ENCODE measurements around the gene SYS1.

SYS1 gene

DNA sequence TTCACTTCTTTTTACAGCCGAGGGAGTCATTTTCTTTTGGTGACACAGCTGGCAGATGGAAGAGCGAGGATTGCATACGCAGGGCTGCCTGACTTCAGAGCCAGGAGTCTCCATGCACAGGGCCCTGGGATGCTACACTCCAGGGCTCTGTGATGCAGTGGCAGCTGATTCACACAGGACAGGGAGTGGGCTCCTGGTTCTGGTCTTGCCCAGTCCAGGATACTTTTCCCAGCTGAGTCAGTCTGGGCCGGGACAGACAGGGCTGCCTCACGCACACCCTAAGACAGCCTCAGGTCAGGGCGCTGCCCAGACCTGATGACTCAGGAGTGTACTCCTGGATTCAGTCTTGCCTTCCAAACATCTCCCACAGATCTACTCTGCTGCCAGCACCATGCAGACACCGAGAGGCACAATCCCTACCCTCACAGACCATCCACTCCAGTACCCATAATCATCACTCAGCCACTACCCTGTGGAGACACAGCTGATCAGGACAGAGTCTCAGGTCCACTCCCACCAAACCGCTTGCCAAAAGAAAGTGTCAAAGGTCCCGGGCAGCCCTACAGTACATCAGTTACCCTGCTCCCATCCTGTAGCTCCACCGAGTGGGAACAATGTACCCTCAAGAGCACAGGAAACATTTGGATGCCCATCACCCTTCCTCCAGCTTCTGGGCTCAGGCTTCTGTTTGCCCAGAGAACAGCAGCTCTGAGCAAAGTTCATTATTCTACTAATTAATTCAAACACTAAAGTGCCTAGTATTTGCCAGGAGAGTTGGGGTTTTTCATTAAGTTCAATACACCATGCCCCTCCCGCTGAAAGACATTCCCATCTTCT is 26.2 kb upstream of the SYS1 start:
- H3K4me3 Mint-ChIP-seq: no peak overlapping the region
- H3K9me3 Mint-ChIP-seq: no peaks in the 10 kb centered on the region
- no peaks in the 10 kb centered on the region for H3K36me3 Mint-ChIP-seq
- H3K27ac Mint-ChIP-seq: no peak overlapping the region
- no peaks in the 10 kb centered on the region for H3K27me3 Mint-ChIP-seq
- no peaks in the 10 kb centered on the region for H3K4me1 Mint-ChIP-seq

DNA sequence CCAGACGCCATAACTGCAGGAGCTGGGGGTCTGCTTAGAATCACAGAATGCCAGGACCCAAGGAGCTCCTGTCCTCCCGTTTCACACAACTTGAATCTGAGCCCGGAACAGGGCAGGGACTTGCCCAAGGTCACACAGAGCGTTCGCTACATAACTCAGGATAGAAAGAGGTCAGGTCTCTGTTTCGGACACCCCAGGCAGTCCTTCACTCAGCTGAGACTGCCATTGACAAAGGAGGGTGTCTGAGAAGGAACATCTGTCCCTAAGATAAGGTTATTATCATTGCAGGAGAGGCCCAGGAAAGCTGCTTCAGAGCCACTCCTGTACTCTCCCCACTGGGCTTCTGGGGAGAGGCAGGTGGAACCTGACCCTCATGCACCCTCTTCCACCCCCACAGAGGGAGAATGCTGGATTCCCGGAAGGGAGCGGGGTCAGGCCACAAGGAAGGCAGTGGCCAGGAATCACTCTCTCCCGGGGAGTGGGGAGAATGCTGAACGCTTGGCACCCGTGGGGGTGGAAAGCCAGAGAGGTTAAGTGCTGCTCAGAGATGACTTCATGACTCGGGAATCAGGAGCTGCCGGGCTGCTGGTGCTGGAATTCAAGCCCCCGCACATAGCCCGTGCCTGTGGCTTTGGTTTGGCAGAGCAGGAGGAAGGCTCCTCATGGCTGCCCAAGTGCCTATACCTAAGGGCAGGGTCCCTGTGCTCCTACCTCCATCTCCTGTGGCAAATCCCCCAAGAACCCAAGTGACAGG is 25.4 kb upstream of the SYS1 start:
- H3K36me3 Mint-ChIP-seq: no peaks in the 10 kb centered on the region
- H3K27me3 Mint-ChIP-seq: no peaks in the 10 kb centered on the region
- H3K27ac Mint-ChIP-seq: no peak overlapping the region
- H3K4me3 Mint-ChIP-seq: no peak overlapping the region
- no peaks in the 10 kb centered on the region for H3K4me1 Mint-ChIP-seq
- no peaks in the 10 kb centered on the region for H3K9me3 Mint-ChIP-seq

DNA sequence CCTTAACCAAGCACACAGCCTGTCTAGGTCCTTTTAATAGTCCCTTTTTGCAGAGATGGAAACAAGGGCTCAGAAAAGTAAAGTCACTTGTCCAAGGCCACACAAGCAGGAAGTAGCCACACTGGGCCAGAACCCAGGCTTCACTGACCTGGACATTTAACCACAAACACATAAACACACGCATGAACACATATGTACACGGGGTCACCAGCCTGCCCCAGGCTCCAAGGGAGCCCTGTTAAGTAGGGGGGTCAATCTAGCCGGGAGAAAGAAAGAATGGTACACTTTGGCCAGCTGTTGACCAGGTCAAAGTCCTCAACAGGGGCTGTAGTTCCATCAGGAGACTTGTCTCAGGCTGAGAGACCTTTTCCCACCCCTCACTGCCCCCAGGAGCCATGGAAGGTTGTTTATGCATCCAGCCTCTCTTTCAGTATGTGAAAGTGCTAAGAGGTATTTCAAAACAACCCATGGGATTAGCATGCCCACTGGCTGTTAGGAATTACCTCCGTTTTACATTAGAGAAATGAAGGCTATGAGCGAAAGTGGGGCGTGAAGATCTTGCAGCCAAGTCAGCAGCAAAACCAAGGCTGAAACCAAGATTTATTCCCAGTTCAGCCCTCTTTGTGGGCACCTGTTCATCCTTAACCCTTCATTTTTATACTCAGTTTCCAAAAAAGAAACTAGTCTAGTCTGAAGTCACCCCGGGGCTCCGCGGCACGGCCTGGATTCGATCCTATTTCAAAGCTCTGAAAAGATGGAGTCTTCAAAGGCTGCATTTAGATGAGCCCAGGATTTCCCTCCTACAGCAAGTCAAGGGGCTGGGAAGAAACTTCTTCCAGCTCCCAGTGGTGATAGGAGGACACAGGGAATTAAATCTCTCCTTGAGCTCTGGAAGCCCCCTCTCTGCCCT is 24.6 kb upstream of the SYS1 start:
- H3K4me3 Mint-ChIP-seq: no peak overlapping the region
- H3K4me1 Mint-ChIP-seq: no peaks in the 10 kb centered on the region
- H3K9me3 Mint-ChIP-seq: no peaks in the 10 kb centered on the region
- H3K27ac Mint-ChIP-seq: no peak overlapping the region
- H3K36me3 Mint-ChIP-seq: no peaks in the 10 kb centered on the region
- H3K27me3 Mint-ChIP-seq: no peaks in the 10 kb centered on the region

DNA sequence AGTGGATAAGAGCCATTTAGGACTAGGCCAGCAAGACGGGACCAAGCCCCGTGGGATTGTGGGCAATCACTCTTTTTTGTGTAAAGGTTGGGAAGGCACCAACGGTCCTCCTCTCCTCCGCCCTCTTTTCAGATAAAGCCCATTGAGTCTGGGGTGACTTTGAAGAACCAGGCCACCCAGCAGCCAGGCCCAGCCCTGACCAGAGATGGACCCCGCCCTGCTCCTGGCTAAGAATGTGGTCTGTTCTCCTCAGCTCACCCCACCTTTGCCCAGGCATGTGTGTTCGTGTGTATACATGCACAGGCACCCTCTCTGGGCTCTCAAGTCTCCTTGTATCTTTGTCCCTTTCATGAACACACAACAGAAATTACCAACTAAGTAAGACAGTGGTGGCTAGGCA is 23.9 kb upstream of the SYS1 start:
- Mint-ChIP-seq H3K4me3 (no peak overlapping the region), H3K36me3 (no peaks in the 10 kb centered on the region), H3K9me3 (no peaks in the 10 kb centered on the region), H3K27me3 (no peaks in the 10 kb centered on the region), H3K27ac (no peak overlapping the region), H3K4me1 (no peaks in the 10 kb centered on the region)

DNA sequence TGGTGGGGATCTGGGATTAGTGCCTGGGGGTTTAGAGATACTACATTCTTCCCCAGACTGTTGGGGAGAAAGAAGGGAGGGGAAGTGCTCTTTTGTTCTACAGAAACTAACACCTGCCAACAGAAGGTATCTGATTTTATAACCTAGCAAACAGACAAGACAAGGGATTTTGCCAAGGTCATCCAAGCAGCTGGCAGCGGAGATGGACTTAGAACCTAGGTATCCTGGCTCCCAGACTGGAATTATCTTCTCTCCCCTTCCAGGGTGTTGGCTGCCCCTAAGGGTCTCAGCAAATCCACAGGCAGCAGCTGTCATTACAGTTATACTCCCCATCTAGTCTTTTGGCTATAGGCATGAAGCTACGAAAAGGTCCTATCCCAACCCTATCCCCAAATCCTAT is 23.2 kb upstream of the SYS1 start:
- no peaks in the 10 kb centered on the region for H3K4me1 Mint-ChIP-seq
- no peaks in the 10 kb centered on the region for H3K9me3 Mint-ChIP-seq
- no peak overlapping the region for H3K4me3 Mint-ChIP-seq
- no peaks in the 10 kb centered on the region for H3K36me3 Mint-ChIP-seq
- H3K27ac Mint-ChIP-seq: no peak overlapping the region
- peaks cover under 1% of the 10 kb centered on the region for H3K27me3 Mint-ChIP-seq

DNA sequence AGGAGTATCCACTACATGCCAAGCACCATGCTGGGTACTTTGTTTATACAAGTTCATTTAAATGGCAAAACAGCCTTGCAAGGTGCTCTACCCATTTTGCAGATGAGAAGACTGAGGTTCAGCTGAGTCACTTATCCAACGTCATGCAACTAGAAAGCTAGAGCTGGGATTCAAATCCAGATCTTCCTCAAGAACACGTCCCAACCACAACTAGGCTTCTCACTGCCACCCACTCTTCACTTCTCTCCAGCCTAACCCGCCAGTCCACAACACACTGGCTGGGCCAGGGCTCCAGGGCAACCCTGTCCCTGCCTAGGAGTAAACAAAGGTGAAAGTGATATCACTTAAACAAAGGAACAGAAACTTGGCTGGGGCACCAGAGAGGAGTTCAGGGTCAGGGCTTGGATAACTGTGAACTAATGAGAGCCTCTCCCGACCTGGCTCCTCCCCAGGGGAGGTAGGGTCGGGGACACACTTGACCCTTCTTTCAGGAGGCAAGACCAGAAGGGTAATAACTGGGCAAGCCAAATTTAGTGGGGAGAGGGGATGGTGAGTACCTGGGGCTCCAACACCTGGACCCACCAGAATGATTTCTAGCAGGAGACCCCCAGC is 22.6 kb upstream of the SYS1 start:
- H3K4me3 Mint-ChIP-seq: no peak overlapping the region
- peaks cover 4% of the 10 kb centered on the region for H3K27me3 Mint-ChIP-seq
- no peak overlapping the region for H3K27ac Mint-ChIP-seq
- H3K9me3 Mint-ChIP-seq: no peaks in the 10 kb centered on the region
- no peaks in the 10 kb centered on the region for H3K4me1 Mint-ChIP-seq
- H3K36me3 Mint-ChIP-seq: no peaks in the 10 kb centered on the region

DNA sequence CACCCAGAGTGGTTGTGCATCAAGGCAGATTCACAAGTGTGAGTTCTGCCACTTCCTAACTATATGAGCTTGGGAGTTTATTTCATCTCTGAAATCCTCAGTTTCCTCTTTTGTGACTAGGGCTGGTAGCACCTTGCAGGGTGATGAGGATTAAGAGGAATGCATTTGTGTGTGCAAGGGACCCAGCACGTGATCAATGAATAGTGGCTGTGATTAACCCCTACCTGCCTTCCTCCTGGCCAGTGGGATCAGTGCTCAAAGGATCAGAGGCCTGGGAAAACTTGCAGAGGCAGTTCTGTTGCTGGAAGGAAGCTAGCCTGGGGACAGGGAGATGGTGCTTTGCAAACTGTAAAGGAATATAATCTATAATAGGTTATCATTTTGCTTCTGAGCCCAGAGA is 22.0 kb upstream of the SYS1 start:
- H3K27me3 Mint-ChIP-seq: peaks cover 4% of the 10 kb centered on the region
- no peaks in the 10 kb centered on the region for H3K9me3 Mint-ChIP-seq
- no peak overlapping the region for H3K4me3 Mint-ChIP-seq
- no peaks in the 10 kb centered on the region for H3K36me3 Mint-ChIP-seq
- H3K4me1 Mint-ChIP-seq: no peaks in the 10 kb centered on the region
- no peak overlapping the region for H3K27ac Mint-ChIP-seq

DNA sequence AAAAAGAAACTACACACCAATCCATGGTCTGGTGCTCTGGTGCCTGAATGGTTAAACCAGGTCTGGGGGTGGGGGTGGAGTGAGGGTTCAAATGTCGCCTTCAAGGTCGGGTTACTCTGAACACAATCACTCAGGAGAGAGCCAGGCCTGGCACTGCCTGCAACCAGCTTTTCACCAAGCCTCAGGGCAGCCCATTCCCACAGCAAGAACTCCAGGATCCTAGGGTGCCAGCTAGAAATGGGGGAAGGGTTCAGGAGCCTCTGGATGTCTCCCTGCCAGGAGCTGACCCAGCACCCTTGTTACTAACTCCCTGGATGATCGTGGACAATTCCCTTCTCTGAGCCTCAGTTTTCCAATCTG is 21.4 kb upstream of the SYS1 start:
- H3K27me3 Mint-ChIP-seq: peaks cover 4% of the 10 kb centered on the region
- no peak overlapping the region for H3K27ac Mint-ChIP-seq
- no peaks in the 10 kb centered on the region for H3K36me3 Mint-ChIP-seq
- H3K4me3 Mint-ChIP-seq: no peak overlapping the region
- no peaks in the 10 kb centered on the region for H3K9me3 Mint-ChIP-seq
- H3K4me1 Mint-ChIP-seq: no peaks in the 10 kb centered on the region

DNA sequence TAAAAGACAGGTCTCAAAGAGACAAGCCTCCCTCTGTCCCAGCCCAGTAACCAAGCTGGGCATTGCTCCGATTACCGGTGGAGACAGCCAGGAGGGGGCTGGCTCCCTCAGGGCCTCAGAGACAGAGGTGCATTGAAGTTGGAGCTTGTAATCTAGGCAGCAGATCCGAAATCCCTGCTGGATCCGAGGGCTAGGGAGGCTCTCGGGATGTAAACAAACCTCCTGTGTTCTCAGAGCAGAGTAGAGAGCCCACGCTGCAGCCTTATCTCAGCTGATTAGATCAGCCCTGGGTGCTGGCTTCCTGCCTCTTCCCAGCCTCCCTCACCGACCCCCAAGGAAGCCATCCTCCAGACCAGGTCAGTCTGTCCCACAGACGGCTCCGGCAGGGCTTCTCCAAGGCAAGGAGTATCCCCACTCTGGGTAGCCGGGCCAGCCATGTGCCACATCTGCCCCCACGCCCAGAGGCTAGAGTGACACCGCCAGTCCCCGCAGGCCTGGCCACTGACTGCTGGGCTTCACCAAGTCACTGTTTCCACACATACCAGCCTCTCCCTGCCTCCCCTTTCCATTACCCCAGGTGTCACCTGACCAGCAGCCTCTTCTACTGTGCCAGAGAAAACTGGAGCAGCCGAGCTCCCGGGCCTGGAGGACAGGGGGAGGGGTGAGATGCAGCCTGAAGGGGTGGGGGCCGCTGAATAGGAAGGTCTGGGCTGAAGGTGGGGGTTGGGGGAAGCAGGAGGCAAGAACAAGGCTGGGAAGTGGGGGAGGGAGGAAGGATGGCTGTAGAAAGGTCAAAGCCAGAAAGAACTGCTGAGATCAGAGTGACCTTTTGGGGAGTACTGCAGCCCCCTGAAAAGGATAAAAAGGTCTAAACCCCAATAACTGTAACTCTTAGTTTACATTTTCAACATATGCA is 20.8 kb upstream of the SYS1 start:
- Mint-ChIP-seq H3K4me3 (no peak overlapping the region), H3K4me1 (peaks cover 3% of the 10 kb centered on the region)

DNA sequence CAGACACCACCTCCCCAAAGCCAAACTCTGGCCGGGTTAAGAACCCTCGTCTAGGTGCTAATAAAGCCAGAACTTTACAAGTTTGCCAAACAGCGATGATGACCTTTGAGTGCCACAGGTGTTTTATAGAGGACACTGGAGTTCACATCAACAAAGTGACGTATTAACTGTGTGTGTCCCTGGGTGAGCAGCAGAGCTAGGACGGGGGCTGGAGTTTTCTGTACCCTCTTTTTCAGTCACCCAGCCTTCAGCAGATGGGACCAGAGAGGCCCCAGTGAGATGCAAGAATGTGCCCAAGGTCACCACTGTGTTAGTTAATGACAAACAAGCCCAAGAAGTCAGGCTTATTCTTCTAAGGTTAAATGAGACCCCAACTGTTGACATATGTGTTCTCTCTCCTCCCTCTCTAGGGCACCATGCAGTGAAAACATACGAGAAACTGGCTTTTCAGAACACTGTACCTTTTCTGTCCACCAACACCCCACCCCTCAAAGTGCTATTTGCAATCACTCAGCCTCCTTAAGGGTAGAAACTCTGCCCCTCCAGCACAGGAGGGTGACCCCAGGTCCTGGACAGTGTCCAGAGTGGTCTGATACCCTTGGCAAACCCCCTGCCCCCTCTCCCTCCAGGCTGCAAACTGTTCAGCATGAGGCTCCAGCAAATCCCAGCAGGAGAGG is 20.0 kb upstream of the SYS1 start:
- H3K27ac Mint-ChIP-seq: no peak overlapping the region
- H3K36me3 Mint-ChIP-seq: no peaks in the 10 kb centered on the region
- peaks cover 4% of the 10 kb centered on the region for H3K27me3 Mint-ChIP-seq
- no peaks in the 10 kb centered on the region for H3K9me3 Mint-ChIP-seq
- H3K4me1 Mint-ChIP-seq: peaks cover 10% of the 10 kb centered on the region
- H3K4me3 Mint-ChIP-seq: no peak overlapping the region

More for the DNA sequence above, 20.8 kb upstream of the SYS1 start:
- peaks cover 4% of the 10 kb centered on the region for H3K27me3 Mint-ChIP-seq
- H3K36me3 Mint-ChIP-seq: no peaks in the 10 kb centered on the region
- H3K9me3 Mint-ChIP-seq: no peaks in the 10 kb centered on the region
- no peak overlapping the region for H3K27ac Mint-ChIP-seq

DNA sequence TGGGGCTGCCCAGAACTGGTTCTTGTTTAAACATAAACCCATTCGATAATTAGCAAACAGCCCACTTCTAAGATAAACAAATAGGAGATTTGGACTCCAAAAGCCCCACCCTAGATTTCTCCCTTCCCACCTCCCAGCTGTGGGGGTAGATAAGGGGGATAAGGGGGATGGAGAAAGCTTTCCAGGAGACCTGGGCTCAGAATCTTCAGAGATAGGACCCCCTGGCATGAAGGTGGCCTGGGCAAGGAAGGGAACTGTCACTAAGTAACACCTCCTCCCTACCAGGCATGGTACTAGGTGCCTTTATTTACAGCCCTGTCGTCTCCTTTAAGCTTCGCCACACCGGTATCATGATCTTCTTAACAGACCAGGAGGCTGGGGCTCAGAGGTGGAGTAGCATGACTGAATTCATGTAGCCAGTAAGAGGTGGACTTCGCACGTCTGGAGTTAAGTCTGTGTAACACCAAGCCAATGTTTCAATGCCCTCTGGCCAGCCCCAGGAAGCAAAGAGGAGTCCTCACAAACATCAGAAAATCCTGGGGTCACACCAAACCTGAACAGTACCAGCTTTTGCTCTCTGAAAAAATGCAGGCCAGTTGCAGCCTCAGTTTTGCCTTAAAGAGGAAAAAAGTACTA is 19.3 kb upstream of the SYS1 start:
- H3K27me3 Mint-ChIP-seq: peaks cover 4% of the 10 kb centered on the region
- H3K4me1 Mint-ChIP-seq: peaks cover 10% of the 10 kb centered on the region
- H3K9me3 Mint-ChIP-seq: no peaks in the 10 kb centered on the region
- no peaks in the 10 kb centered on the region for H3K36me3 Mint-ChIP-seq
- H3K4me3 Mint-ChIP-seq: no peak overlapping the region
- no peak overlapping the region for H3K27ac Mint-ChIP-seq

DNA sequence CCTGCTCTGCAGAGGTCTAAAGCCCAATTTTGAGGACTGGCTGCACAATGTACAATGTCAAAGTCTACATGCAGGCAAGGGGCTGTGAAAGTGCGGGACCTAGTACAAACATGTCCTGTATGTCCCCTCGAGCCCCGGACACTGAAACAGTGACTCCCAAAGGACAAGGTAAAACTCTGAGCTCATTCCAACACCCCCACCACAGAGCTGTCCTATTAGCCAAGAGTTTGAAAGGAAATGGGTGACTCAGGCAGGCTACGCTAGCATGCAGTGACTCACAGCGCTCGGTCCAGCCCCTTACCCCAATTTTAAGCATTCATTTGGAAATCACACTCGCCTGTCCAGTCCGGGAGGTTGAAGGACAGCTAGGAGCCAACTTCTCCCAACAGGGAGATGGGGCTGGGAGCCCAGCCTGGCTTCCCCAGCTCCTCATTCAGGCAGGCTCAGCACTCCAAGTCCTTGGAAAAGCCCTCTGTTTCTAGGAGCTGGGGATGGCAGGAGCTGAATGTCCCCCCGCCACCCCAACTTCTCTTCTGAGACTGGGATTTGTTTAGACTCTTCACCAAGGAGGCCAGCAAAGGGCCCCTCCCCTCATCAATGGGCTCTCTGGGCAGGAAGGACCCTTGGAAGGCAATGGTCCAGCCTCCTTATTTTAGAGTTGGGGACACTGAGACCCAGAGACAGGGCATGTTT is 18.6 kb upstream of the SYS1 start:
- Mint-ChIP-seq H3K27me3 (peaks cover 4% of the 10 kb centered on the region), H3K27ac (no peak overlapping the region), H3K4me1 (peaks cover 10% of the 10 kb centered on the region), H3K4me3 (no peak overlapping the region), H3K36me3 (no peaks in the 10 kb centered on the region), H3K9me3 (no peaks in the 10 kb centered on the region)

DNA sequence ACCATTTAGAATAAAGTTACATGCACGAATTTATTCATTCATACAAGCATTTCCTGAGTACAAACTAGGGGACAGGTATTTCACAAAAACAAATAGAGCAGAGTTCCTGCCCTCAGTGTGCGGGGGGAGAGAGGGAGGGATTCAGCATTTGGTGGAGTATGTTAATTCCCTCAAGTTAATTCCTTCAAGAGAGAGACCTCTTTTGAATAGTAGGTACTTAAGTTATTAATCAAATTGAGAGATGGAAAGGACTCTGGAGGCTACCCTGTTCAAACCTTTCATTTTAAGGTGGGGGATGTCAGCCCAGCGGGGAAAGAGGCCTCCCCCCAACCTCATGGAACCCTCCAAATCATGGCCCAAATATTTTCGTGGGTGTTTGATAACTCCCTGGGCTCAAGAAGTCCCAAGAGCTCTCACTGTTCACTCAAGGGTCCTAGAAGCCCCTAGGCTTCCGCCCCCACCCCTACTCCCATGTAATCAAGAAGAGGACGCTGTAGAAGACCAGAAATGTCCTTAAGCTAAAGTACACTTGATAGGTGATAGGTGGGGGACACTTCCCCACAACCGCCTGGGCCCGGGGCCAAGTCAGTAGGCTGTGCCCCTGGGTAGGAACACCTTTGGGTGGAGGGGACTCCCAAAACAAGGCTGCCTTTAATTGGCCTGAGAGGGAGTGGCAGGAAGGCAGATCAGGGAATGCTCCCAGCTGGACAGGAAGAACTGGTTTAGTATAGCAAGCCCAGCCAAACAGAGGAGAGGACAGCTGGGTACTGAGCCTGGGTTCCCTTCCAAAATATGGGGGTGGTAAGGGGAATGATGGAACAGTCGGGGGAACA is 17.6 kb upstream of the SYS1 start:
- no peak overlapping the region for H3K27ac Mint-ChIP-seq
- peaks cover 10% of the 10 kb centered on the region for H3K4me1 Mint-ChIP-seq
- no peak overlapping the region for H3K4me3 Mint-ChIP-seq
- peaks cover 4% of the 10 kb centered on the region for H3K27me3 Mint-ChIP-seq
- no peaks in the 10 kb centered on the region for H3K9me3 Mint-ChIP-seq
- no peaks in the 10 kb centered on the region for H3K36me3 Mint-ChIP-seq

Measured in activated naive CD4-positive, alpha-beta T cell treated with anti-CD3 and anti-CD28 coated beads, Interleukin-2, amount 50 U/mL, for 24 hours (primary cell).